B cell (primary cell): ENCODE measurements around the gene USE1. TPM values are rescaled to one million over a fixed set of nuclear protein-coding genes. Genes with fewer than 3 reads are reported as not detected.
A peak's percentile ranks its signal among the peaks of the same experiment; 100 is the strongest.

Experiments
- ATAC-seq: fragments of 200-7000 bp; cut with Tn5 transposase; one replicate; pipeline ENCODE4 v1.10.0; 2021; ENCODE audit warnings: low read depth, mild to moderate bottlenecking, moderate number of reproducible peaks, moderate library complexity
- CTCF ChIA-PET: fragments of 350-600 bp; sonication (Branson Sonifier 250); formaldehyde crosslinking; loops from one replicate; lab custom pipeline; 2021; ENCODE audit warnings: antibody characterized with exemption, inconsistent platforms; lab: Charles Lee
- POLR2A ChIA-PET: fragments of 350-600 bp; sonication (Branson Sonifier 250); formaldehyde crosslinking; loops from one replicate; lab custom pipeline; 2021; ENCODE audit warnings: antibody characterized with exemption; lab: Charles Lee
- DNase-seq: peaks from one replicate; pipeline ENCODE4 v3.0.0; 2013
- H2AFZ ChIP-seq: 2 replicates; pipeline ENCODE4 v1.6.1; 2012; ENCODE audit warnings: mild to moderate bottlenecking, low read depth, low read length; ENCODE audit not compliant: insufficient read depth, poor library complexity, severe bottlenecking
- H3K27ac ChIP-seq, 2 donors: 1 replicate in 1 of 2; 2 replicates in 1 of 2; pipeline ENCODE4 v1.5.1; 2012 to 2013; ENCODE audit warnings: low read length in 2 of 2, mild to moderate bottlenecking in 2 of 2, moderate library complexity in 1 of 2
- H3K27me3 ChIP-seq, 4 experiments: fragments of 200-600 bp in 1 of 4; sonication (generic) in 1 of 4; replicated peaks in 1 of 4; 1 replicate in 2 of 4; 2 replicates in 2 of 4; pipeline versions ENCODE4 v1.6.1 to v1.7.0; 2013 to 2016; ENCODE audit warnings: low read length in 3 of 4, mild to moderate bottlenecking in 2 of 4, mixed read lengths in 1 of 4, moderate library complexity in 1 of 4; ENCODE audit not compliant: insufficient read depth in 4 of 4, control insufficient read depth in 3 of 4; ENCODE audit errors: control extremely low read depth in 1 of 4
- H3K36me3 ChIP-seq, 2 experiments: replicated peaks in 1 of 2; 1 replicate in 1 of 2; 2 replicates in 1 of 2; pipeline versions ENCODE4 v1.6.1 to v1.7.1; 2013; ENCODE audit warnings: low read length in 1 of 2; ENCODE audit not compliant: insufficient read depth in 2 of 2, control insufficient read depth in 1 of 2; ENCODE audit errors: control extremely low read depth in 1 of 2, extremely low read depth in 1 of 2
- H3K4me1 ChIP-seq, 2 donors: fragments of 200-600 bp in 1 of 2; sonication (generic) in 1 of 2; 1 replicate in 1 of 2; 2 replicates in 1 of 2; pipeline versions ENCODE4 v1.5.1 to v1.6.1; 2013 to 2017; ENCODE audit warnings: low read length in 2 of 2; ENCODE audit not compliant: control insufficient read depth in 2 of 2, insufficient read depth in 2 of 2
- H3K4me2 ChIP-seq: replicated peaks from 2 replicates; pipeline ENCODE3; 2012; ENCODE audit warnings: mild to moderate bottlenecking, low read depth, low read length; ENCODE audit not compliant: poor library complexity, severe bottlenecking
- H3K4me3 ChIP-seq, 5 experiments: fragments of 200-600 bp in 1 of 5; sonication (generic) in 1 of 5; 1 replicate in 3 of 5; 2 replicates in 2 of 5; pipeline versions ENCODE4 v1.5.1 to v1.7.0; 2011 to 2016; ENCODE audit warnings: low read length in 4 of 5, mild to moderate bottlenecking in 4 of 5, low read depth in 2 of 5, control low read depth in 1 of 5, moderate library complexity in 1 of 5; ENCODE audit not compliant: insufficient read depth in 1 of 5; ENCODE audit errors: control extremely low read depth in 1 of 5, extremely low read depth in 1 of 5
- H3K79me2 ChIP-seq: fragments of 200-600 bp; sonication (generic); one replicate; pipeline ENCODE4 v1.6.0; 2016; ENCODE audit warnings: low read length; ENCODE audit not compliant: control insufficient read depth, insufficient read depth
- H3K9ac ChIP-seq: fragments of 200-600 bp; sonication (generic); 2 replicates; pipeline ENCODE4 v1.6.1; 2017; ENCODE audit warnings: mild to moderate bottlenecking, low read length, moderate library complexity
- H3K9me3 ChIP-seq, 3 donors: one replicate each; pipeline versions ENCODE4 v1.6.1 to v1.7.1; 2013; ENCODE audit warnings: low read length in 2 of 3; ENCODE audit not compliant: control insufficient read depth in 2 of 3, insufficient read depth in 1 of 3; ENCODE audit errors: control extremely low read depth in 1 of 3
- H4K20me1 ChIP-seq: 2 replicates; pipeline ENCODE4 v1.6.0; 2012; ENCODE audit warnings: mild to moderate bottlenecking, low read length; ENCODE audit not compliant: insufficient read depth, control insufficient read depth, poor library complexity, severe bottlenecking
- H3K27ac Mint-ChIP-seq: one replicate; pipeline ENCODE4 v1.8.0; 2021; ENCODE audit warnings: mixed read lengths
- H3K27me3 Mint-ChIP-seq: one replicate; pipeline ENCODE4 v1.8.0; 2021; ENCODE audit warnings: mixed read lengths
- H3K4me1 Mint-ChIP-seq: one replicate; pipeline ENCODE4 v1.8.0; 2021; ENCODE audit warnings: mixed read lengths
- H3K4me3 Mint-ChIP-seq: one replicate; pipeline ENCODE4 v1.8.0; 2021; ENCODE audit warnings: mixed read lengths
- H3K9me3 Mint-ChIP-seq: one replicate; pipeline ENCODE4 v1.8.0; 2022; ENCODE audit warnings: mixed read lengths; ENCODE audit not compliant: insufficient read depth
- EZH2 ChIP-seq: IDR thresholded peaks from 2 replicates; pipeline ENCODE4 v1.6.1; 2012; ENCODE audit warnings: borderline replicate concordance, low read depth, mild to moderate bottlenecking, moderate library complexity, low read length; ENCODE audit not compliant: insufficient read depth, poor library complexity, severe bottlenecking
- WGBS: methylation state at CpG from one replicate; pipeline ENCODE4 v1.1.5; 2013; ENCODE audit warnings: missing lambda C conversion rate; ENCODE audit not compliant: insufficient coverage; 5-methylcytosine and 5-hydroxymethylcytosine counted together
- intact Hi-C: fragments of 100-400 bp; cut with micrococcal nuclease; formaldehyde crosslinking; loops from one replicate; pipeline ENCODE4 v1.10.0; 2022
- polyA plus RNA-seq: library from polyadenylated mRNA; depleted of rRNA; stranded (reverse); fragments of >200 nt; gene quantifications from 2 replicates; pipeline ENCODE4 v1.2.3, GENCODE V29; 2012
- total RNA-seq, 2 donors: library from RNA; stranded (reverse); fragments of 120-200 nt in 1 of 2; gene quantifications; 1 replicate in 1 of 2; 2 replicates in 1 of 2; pipeline versions ENCODE4 v1.2.3 to v1.2.4, GENCODE V29; 2013 to 2022
- TF ChIP-seq, protein P1 (sequence below): fragments of 200-600 bp; IDR thresholded peaks from one replicate; pipeline ENCODE4 v1.8.0; 2022; ENCODE audit warnings: antibody characterized with exemption, mild to moderate bottlenecking

USE1 gene
- total and polyA plus RNA-seq, 2 donors (not counting 1 experiment from before 2014, with no cell fraction given): 48.3 to 49.5 TPM

DNA sequence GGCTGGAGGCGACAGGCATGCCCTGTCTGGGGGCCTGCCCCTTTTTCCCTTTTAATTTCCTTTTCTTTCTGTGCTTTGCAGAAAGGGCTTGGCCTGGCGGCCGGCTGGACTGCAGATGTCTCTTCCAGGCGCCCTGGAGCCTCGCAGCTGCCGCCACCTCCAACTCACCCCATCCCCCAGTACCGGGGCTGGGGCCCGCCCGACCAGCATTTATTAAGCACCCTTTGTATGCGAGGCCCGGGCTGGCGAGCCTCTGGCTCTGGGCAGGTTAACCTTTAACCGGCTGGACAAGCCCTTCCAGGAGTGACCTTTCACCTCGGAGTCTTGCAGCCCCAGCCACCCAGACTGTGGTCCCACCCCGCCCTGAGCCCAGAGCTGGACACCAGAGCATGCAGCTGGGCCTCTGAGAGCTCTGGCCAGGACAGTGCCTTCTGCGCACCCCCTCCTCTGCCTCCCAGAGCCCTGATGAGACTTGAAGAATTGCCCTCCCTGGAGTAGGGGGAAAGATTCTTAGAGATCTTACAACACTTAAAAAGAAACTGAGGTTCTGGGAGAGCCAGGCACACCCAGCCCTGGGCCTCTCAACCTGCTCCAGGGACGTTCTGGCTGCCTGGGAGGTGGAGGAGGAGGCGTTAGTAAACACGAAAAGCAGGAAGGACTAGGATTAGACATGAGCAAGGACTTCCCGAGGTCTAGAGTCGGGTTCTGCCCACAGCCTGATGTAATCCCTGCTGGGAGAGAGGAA lies 31.7 kb downstream of the USE1 start:
- Histone ChIP-seq H3K27ac (no peak overlapping the region), H3K4me2 (peak overlapping the region; percentile 85), H2AFZ (peak overlapping the region; percentile 76), H3K36me3 (no peaks in the 10 kb centered on the region), H3K4me3 (peak overlapping the region; percentile 9 to 76 (median 65)), H3K27me3 (no peaks in the 10 kb centered on the region), H3K4me1 (peaks cover 5 to 29% of the 10 kb centered on the region in 2 donors), H3K9me3 (no peaks in the 10 kb centered on the region), H4K20me1 (no peaks in the 10 kb centered on the region), H3K79me2 (no peaks in the 10 kb centered on the region), H3K9ac (peak overlapping the region; percentile 69)
- POLR2A ChIA-PET: interaction anchor here (0.6 kb wide), 1 partner anchor 596 kb away, joined by 6 read pairs; no protein-coding TSS in a partner anchor
- peaks cover 25% of the 10 kb centered on the region for H3K4me1 Mint-ChIP-seq
- 27% methylated on average over 20 of the region's 21 CpGs for WGBS
- H3K27me3 Mint-ChIP-seq: no peaks in the 10 kb centered on the region
- TF ChIP-seq EZH2: no peak
- TF ChIP-seq, protein P1, sequence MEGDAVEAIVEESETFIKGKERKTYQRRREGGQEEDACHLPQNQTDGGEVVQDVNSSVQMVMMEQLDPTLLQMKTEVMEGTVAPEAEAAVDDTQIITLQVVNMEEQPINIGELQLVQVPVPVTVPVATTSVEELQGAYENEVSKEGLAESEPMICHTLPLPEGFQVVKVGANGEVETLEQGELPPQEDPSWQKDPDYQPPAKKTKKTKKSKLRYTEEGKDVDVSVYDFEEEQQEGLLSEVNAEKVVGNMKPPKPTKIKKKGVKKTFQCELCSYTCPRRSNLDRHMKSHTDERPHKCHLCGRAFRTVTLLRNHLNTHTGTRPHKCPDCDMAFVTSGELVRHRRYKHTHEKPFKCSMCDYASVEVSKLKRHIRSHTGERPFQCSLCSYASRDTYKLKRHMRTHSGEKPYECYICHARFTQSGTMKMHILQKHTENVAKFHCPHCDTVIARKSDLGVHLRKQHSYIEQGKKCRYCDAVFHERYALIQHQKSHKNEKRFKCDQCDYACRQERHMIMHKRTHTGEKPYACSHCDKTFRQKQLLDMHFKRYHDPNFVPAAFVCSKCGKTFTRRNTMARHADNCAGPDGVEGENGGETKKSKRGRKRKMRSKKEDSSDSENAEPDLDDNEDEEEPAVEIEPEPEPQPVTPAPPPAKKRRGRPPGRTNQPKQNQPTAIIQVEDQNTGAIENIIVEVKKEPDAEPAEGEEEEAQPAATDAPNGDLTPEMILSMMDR: no peak
- no peak for DNase-seq
- H3K4me3 Mint-ChIP-seq: peak overlapping the region; percentile 95
- H3K27ac Mint-ChIP-seq: peak overlapping the region; percentile 95
- CTCF ChIA-PET: interaction anchor here (0.9 kb wide), 1 partner anchor 25 kb away, joined by 3 read pairs; no protein-coding TSS in a partner anchor
- intact Hi-C loops: loop anchor here (1.0 kb wide), 2 partner anchors 13 to 21 kb away; partner anchors contain the start of gene OCEL1
- no peaks in the 10 kb centered on the region for H3K9me3 Mint-ChIP-seq
- ATAC-seq: no peak
